GM21576 (cell line): Measurements from ENCODE around the gene LRRC4.

Source experiments
- ATAC-seq: cut with Tn5 transposase; IDR thresholded peaks from one replicate; pipeline ENCODE4 v1.9.1; 2021; ENCODE audit warnings: mild to moderate bottlenecking, moderate library complexity; ENCODE audit not compliant: unreplicated experiment

Gene LRRC4

GRCh38 chr7:128030654-128031611 is at the start of gene LRRC4:
Gene LRRC4, minus strand, starts transcription at chr7:128031437. Its CDS starts 797 bp downstream, at chr7:128030640.
- peak; percentile 40 for ATAC-seq

- ATAC-seq = no peak
These were observed 48.9 kb upstream of the LRRC4 start for GRCh38 chr7:128080169-128080568.

- ATAC-seq = no peak
These were observed 47.1 kb upstream of the LRRC4 start for GRCh38 chr7:128078309-128078708.

- ATAC-seq = no peak
These were observed 45.6 kb upstream of the LRRC4 start for GRCh38 chr7:128076796-128077271.

GRCh38 chr7:128076196-128076795 is 45.1 kb upstream of the LRRC4 start:
- ATAC-seq = no peak

- ATAC-seq = no peak
These were observed 44.2 kb upstream of the LRRC4 start for GRCh38 chr7:128075242-128076095.

GRCh38 chr7:128074736-128075135 is 43.5 kb upstream of the LRRC4 start:
- no peak for ATAC-seq

- no peak for ATAC-seq
These were observed 43.1 kb upstream of the LRRC4 start for GRCh38 chr7:128074336-128074735.

GRCh38 chr7:128073671-128074310 is 42.6 kb upstream of the LRRC4 start:
- no peak for ATAC-seq

GRCh38 chr7:128071801-128072200 is 40.6 kb upstream of the LRRC4 start:
- no peak for ATAC-seq

GRCh38 chr7:128071376-128071775 is 40.1 kb upstream of the LRRC4 start:
- ATAC-seq = no peak

GRCh38 chr7:128069373-128070364 is 38.4 kb upstream of the LRRC4 start:
- ATAC-seq = no peak

GRCh38 chr7:128068785-128069184 is 37.5 kb upstream of the LRRC4 start:
- ATAC-seq = no peak

- no peak for ATAC-seq
These were observed 36.7 kb upstream of the LRRC4 start for GRCh38 chr7:128067983-128068382.

GRCh38 chr7:128066858-128067257 is 35.6 kb upstream of the LRRC4 start:
- ATAC-seq = no peak

- no peak for ATAC-seq
These were observed 35.2 kb upstream of the LRRC4 start for GRCh38 chr7:128066395-128066794.

- no peak for ATAC-seq
These were observed 34.6 kb upstream of the LRRC4 start for GRCh38 chr7:128065872-128066271.

GRCh38 chr7:128063088-128063487 is 31.9 kb upstream of the LRRC4 start:
- no peak for ATAC-seq

GRCh38 chr7:128060018-128060417 is 28.8 kb upstream of the LRRC4 start:
- no peak for ATAC-seq
